Stimulated activated CD8-positive, alpha-beta memory T cell treated with anti-CD3 and anti-CD28 coated beads, Interleukin-4, amount 100 ng/mL, for 4 hours (primary cell): ENCODE measurements around the gene HTRA3.

Experiments used
- DNase-seq, 2 donors: peaks; one replicate each; pipeline ENCODE4 v3.0.0-alpha.2; 2020; ENCODE audit warnings: low read depth in 2 of 2, low spot score in 1 of 2

The HTRA3 gene

DNA sequence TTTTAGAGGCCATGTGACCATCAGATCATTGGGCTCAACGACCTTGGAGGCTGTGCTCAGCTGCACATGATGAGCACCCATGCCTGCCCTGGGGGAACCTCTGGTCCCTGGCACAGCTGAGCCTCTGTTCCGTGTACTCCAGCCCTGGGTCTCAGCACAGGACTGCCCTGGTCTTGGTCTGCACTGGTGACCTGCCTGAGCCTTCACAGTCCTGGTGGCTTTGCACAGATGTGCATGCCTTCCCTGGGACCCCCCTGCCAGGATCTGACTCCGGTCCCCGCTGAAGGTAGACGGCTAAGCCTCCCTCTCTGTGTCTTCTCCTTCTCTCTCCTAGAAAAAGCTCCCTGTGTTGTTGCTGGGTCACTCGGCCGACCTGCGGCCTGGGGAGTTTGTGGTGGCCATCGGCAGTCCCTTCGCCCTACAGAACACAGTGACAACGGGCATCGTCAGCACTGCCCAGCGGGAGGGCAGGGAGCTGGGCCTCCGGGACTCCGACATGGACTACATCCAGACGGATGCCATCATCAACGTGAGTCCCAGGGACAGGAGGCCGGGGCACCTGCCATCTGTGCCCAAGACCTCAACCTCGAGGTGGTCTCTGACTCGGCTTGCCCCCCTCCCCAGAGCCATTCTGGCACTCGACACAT, 21.6 kb downstream of the HTRA3 start:
- no peak for DNase-seq

- DNase-seq = no peak
Observed at GRCh38 chr4:8291701-8292477, 22.3 kb downstream of the HTRA3 start.

- DNase-seq = no peak
Observed at GRCh38 chr4:8292478-8293107, 23.0 kb downstream of the HTRA3 start.

- DNase-seq = no peak
Observed at GRCh38 chr4:8293131-8293975, 23.8 kb downstream of the HTRA3 start.

GRCh38 chr4:8294036-8294435, 24.5 kb downstream of the HTRA3 start:
- DNase-seq = no peak

- DNase-seq = no peak
Observed at GRCh38 chr4:8294775-8295174, 25.2 kb downstream of the HTRA3 start.

GRCh38 chr4:8295471-8295870, 25.9 kb downstream of the HTRA3 start:
- no peak for DNase-seq

DNA sequence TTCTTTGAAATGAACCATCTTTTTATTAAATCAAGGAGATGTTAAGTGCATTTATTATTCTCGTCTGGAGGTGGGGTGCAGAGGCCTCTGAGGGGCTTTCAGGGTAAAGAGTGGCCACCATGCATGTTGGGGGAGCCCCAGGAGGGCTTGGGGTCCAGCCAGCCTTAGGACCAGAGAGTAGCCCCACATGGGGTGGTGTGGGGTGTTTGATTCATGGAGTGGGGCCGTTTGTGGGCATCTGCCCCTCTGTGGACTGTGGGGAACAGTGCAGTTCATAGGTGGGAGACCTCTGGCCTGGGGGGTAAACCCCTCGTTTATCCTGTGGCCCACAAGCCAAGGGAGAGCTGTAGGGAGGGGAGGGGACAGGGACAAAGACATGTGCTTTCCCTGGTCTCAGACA, 26.9 kb downstream of the HTRA3 start:
- no peak for DNase-seq

DNA sequence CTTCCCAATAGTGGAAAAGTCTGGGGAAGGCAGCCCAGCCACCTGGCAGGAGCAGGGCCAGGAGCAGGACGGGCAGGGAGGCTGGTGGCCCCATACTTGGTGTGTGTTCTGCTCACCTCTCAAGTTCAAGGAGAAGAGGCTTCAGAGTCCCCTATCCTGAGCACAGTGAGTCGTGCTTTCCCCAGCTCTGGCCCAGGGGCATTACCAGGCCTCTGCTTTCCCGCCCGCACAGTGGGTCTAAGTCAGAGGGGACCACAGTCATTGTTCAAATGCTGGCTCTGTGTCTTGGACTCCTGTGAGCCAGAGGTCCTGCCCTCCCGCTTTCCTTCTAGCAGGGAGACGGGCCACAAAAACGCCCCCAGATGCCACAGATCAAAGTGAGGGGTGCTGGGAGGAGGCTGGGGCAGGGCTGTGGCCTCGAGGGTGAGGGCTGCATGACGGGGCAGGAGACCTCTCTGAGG, 27.6 kb downstream of the HTRA3 start:
- DNase-seq = no peak

DNA sequence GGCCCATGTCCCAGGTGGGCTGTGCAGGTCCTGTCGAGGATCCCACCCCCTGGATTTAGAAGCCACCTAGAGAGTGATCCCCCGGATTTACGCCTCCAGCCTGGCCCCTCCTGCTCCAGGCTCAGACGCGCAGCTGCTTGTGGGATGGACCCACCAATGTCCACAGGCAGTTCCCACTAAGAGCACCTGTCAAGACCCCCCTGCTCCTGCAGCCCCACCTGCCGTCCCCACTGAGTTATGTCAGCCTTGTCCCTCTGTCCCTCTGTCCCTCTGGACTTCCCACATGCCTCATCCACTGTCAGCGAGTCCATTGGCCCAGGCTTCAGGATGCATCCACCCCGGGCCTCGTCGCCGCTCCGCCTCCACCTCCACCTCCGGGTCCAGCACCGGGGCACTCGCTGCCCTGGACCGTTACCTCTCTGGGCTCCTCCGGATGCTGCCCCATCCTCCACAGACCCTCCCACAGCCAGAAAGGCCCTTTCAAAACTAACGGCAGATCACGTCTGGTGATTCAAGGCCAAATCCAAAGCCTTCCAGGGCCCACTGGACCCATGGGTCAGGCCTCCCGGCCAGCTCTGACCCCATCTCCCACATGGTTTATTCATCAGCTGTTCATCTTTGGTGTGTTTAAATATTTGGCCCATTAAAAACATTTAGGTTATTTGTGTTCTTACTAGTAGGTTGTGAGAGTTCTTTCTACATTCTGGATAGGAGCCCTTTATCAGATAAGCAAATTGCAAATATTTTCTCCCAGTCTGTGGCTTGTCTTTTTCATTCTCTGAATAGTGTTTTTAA, 28.3 kb downstream of the HTRA3 start:
- DNase-seq = no peak

GRCh38 chr4:8300832-8301231, 31.3 kb downstream of the HTRA3 start:
- DNase-seq = no peak

- DNase-seq = no peak
Observed at GRCh38 chr4:8301851-8302730, 32.5 kb downstream of the HTRA3 start.

DNA sequence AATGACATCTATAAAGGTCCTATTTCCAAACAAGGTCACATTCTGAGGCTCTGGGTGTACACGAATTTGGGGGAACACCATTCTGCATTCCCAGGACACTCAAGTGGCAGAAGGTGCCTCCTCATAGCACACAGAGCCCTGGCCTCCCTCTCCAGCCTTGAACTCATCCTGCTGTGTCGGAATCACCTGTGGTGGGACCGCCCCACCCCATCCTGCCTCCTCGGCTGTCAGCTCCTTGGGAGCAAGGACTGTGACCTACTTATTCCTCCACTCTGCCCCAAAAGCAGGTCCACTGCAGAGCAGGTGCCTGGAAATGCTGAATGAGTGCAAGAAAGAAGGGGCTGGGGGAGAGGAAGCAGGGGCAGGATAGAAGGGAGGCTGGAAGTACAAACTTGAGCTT, 33.5 kb downstream of the HTRA3 start:
- DNase-seq = no peak

DNA sequence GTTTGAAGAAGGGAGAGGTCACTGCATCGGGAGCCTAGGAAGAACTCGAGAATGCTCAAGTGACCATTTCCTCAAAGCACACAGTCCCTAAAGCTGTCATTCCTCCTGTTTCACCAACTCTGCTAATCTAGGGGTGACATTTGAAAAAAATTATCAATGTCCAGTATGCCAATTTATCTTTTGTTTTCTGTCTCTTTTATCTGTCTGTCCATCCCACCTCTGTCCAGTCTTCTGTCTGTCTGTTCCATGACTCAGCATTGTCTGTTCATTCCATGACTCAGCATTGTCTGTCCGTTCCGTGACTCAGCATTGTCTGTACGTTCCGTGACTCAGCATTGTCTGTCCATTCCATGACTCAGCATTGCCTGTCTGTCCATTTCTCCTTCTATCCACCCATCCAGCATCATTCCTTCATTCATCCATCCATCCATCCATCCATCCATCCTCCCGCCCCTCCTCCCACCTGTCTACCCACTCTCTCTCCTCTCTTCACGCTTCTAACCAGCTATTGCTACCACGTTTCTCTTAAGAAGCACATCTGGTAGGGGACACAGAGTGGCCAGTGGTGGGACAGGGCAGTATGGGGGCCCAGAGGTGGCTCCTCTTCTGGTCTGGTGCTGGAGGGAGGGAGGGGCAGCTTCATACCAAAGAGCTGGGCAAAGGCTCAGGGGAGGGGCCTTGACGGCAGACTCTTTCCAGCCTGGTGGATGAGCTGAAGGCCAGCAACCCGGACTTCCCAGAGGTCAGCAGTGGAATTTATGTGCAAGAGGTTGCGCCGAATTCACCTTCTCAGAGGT, 34.1 kb downstream of the HTRA3 start:
- DNase-seq = no peak

DNA sequence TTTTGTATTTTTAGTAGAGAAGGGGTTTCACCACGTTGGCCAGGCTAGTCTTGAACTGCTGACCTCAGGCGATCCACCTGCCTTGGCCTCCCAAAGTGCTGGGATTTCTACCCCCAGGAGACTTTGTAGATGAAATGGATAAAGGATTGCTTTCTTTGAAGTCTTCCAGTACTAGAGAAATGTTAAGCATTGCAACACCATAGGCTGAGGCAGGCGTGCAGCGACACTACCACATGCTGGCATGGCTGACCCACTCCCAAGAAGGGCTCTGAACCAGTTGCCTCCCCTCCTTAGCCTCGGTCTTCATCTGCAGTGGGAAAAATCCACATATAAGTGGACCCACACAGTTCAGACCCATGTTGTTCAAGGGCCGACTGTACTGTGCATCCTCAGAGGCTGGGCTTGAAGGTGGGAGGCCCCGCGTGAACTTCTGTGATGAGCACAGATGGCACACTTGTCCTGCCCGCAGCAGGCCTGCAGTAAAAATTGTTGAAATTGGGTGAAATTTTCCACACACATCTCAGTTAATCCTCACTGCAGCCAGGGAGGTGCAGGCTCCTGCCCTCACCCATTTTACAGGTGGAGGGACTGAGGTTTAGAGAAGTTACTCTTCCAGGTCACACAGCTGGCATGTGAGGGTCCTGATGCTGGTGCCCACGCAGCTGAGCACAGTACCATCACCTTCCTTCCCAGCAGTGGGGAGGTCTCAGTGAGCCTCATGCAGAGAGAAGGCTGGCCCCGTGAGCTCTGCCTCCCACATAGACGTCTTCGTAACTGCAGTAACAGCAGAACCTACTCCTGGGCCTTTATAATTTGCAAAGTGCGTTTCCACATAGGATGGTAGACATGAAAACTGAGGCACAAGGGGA, 35.5 kb downstream of the HTRA3 start:
- DNase-seq = no peak

DNA sequence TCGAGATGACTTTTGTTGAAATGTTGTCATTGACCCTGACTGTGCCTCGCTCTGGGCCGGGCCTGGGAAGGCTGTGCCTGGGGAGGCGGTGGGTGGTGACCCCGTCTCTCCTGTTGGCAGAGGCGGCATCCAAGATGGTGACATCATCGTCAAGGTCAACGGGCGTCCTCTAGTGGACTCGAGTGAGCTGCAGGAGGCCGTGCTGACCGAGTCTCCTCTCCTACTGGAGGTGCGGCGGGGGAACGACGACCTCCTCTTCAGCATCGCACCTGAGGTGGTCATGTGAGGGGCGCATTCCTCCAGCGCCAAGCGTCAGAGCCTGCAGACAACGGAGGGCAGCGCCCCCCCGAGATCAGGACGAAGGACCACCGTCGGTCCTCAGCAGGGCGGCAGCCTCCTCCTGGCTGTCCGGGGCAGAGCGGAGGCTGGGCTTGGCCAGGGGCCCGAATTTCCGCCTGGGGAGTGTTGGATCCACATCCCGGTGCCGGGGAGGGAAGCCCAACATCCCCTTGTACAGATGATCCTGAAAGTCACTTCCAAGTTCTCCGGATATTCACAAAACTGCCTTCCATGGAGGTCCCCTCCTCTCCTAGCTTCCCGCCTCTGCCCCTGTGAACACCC, 36.4 kb downstream of the HTRA3 start:
- no peak for DNase-seq

- no peak for DNase-seq
Observed at GRCh38 chr4:8306511-8307021, 37.0 kb downstream of the HTRA3 start.
